Stimulated activated CD4-positive, alpha-beta T cell treated with anti-CD3 and anti-CD28 coated beads, TNF-alpha, amount 100 ng/mL, for 1 hour (primary cell): Measurements from ENCODE around the gene NR2E3.

ENCODE experiments used
- DNase-seq, 3 donors: peaks; one replicate each; pipeline ENCODE4 v3.0.0-alpha.2; 2020; ENCODE audit warnings: low read depth in 3 of 3, low spot score in 1 of 3

Gene NR2E3

GRCh38 chr15:71810256-71811035 lies at the start of gene NR2E3:
Gene NR2E3 (plus strand): TSS chr15:71810554. CDS start chr15:71810744, 190 bp downstream.
- DNase-seq: no peak

- DNase-seq: no peak
These were observed 49.5 kb upstream of the NR2E3 start for GRCh38 chr15:71760852-71761251.

DNA sequence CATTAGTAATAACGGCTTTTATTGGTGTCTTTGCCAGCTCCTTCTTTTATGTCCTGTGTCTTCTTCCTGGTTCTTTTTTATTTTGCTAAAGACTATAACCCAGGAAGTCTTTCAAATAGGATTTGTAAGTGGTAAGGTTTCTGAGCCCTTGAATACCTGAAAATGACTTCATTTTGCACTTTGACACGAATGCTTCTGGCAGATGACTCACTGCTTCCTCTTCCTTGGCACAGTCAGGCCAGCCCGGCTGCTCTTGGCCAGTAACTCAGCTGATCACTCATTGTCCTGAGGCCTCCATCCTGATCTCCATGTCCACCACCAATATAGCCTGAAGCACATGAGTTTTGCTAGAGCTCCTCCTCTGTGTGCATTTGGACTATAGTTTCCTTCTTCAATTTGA lies 48.7 kb upstream of the NR2E3 start:
- DNase-seq: no peak

DNA sequence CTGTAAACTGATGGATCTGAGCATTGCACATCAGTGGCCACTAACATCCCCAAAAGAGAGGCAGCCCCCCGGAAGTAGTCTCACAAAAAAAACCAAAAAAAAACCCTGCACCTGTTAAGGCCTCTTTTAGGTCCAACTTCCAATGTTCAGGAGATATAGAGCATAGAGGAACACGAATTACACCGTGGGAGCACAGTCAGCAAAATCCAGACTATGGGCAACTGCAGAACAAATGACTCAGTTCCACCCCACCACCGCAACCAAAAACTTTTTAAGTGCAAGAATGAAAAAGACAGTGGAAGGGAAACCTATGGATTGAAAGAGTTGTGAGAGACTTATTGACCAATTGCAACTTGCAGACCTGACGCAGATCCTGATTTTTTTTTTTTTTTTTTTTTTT lies 42.2 kb upstream of the NR2E3 start:
- DNase-seq: no peak

DNA sequence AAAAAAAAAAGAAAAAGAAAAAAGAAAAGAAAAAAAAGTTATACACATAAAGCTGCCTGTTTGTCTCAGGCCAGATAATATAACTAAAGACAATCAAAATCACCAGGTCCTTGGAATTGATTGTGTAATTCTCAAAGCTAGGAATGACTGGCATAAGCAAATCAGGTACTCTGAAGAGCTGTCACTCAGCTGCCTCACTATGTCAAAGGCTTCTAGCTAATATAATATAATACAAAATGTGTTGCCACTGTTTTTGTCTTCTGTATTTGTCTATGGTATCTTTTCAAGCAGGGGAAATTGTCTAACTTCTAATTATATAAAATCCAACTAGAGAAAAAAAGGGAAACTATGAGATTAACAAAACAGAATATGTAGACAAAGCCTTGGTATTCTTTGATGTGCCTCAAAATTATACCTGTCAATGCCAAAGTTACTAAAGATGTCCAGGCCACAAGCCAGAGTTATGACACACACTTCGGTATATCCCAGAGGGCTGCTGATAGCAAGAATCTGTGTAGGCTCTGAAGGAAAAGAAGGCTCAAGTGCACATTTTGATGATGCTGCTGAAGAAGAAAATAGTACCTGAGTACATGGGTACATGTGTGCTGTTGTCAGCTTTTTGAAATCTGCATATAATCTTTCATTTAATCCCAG lies 37.0 kb upstream of the NR2E3 start:
- no peak for DNase-seq

DNA sequence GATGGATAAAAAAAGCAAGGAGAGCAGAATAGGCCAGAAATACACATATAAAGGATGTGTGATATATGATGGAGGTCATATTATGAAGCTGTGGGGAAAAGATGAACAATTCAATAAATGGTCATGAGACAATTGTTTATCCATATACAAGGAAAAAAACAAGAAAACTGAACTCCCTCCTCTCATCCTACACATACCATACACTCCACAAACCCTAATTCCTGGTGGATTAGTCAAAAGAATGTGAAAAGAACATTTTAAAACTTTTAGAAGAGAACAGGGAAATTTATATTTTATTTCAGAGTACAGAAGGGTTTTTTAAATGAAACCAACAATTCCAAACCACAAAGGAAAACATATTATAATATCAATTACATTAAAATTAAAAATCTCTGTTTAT lies 34.5 kb upstream of the NR2E3 start:
- DNase-seq: no peak

DNA sequence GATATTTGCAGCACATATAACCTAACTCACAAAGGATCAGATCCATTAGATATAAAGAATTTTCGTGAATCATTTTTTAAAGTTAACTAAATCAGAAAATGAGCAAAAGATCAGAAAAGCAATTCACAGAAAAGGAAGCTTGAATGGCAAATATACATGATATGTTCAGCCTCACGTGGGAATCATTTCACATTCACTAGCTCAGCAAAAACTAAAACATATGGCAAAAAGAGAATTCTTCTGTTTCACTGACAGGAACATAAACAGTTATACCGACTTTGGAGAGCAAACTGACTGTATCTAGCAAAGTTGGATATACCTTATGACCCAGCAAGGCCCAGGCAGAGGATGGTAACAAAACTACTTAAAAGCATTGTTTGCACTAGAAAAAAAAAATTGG lies 34.0 kb upstream of the NR2E3 start:
- DNase-seq: no peak

- no peak for DNase-seq
These were observed 33.0 kb upstream of the NR2E3 start for GRCh38 chr15:71777216-71777943.

GRCh38 chr15:71779073-71779797 lies 31.1 kb upstream of the NR2E3 start:
- no peak for DNase-seq

DNA sequence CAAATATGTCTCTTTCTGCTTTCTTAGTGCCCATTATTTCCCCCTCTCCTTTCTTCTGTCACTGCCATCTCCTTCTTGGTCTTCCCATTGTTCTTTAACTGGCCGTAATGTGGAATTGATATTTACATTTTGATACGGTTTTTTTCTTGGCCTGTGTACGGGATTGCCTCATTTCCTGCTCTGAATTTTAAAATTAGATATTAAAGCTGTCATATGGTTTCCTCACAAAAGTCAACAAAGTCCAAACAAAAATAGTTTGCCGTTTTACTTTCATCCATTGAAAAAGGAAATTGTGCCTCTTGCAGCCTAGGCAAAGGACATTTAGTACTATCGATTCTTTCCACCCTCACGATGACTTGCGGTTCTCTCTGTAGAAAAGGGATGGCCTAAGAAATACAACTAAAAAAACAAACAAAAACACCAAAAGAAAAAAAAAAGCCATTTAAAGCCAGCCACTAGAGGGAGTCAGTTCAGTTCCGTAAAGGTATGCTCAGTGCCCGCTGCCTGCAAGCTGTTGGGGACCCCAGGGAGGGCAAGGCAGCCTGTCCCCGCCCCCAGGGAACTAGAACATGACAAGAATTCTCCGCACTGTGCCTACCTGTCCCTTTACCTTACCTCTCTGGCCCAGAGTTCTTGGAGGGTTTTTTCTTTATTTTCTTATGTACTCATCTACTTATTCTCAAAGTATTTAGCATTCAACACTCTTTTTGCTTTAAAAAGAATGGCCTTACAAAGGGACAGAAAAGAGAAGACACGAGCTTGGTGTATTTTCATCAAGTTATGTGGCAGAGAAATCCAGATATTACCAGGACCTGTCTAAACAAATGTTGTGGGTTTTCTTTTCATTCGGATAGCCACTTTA lies 30.0 kb upstream of the NR2E3 start:
- no peak for DNase-seq

GRCh38 chr15:71781179-71781964 lies 29.0 kb upstream of the NR2E3 start:
- no peak for DNase-seq

GRCh38 chr15:71781965-71782265 lies 28.4 kb upstream of the NR2E3 start:
- DNase-seq: no peak

GRCh38 chr15:71782422-71783165 lies 27.8 kb upstream of the NR2E3 start:
- no peak for DNase-seq

DNA sequence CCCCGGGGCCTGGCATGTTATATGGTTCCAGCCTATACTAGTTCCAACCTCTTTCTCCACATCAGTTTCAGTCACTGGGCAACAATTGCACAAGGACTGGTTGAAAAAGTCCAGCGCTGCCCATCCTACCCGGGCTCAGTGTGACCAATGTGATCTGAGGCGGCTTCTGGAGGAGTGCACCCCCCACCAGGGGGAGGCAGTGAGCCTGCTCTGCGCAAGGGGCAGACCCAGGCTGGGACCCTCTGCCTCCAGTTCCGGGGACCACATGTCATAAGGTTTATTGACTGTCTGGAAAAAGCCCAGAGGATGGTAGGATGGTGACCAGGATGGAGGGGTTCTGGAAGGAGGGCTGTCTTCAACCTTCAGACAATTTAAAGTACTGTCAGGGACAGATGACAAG lies 25.6 kb upstream of the NR2E3 start:
- DNase-seq: peak in 1 of 3 donors; percentile 6

DNA sequence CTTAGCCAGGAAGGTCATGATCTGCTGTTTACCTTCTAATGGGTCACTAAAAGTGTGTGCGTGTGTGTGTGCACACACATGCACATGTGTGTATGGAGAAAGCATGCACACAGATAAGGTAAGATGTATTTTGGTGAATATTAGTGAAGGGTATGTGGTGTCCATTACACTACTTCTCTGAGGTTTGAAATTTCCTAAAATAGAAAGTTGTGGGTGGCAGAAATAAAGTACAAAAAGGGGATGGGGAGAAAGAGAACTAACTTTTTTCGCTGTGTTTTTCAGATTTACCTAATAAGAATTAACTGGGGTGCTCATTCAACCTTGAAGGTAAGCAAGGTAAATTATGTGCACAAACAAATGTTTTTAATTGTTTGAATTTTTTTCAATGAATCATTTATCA lies 24.4 kb upstream of the NR2E3 start:
- no peak for DNase-seq

GRCh38 chr15:71786673-71787072 lies 23.7 kb upstream of the NR2E3 start:
- DNase-seq: no peak

GRCh38 chr15:71788646-71789579 lies 21.4 kb upstream of the NR2E3 start:
- no peak for DNase-seq

GRCh38 chr15:71789616-71790015 lies 20.7 kb upstream of the NR2E3 start:
- DNase-seq: no peak
